MG63 (cell line): Measurements from ENCODE around the gene FLT1. TPM values are rescaled to one million over a fixed set of nuclear protein-coding genes. Genes with fewer than 3 reads are reported as not detected.

Source experiments
- DNase-seq: peaks from one replicate; pipeline ENCODE4 v3.0.0-alpha.2; 2020
- H3K27me3 ChIP-seq: fragments of 250-450 bp; sonication (Bioruptor Pico); 2 replicates; pipeline ENCODE4 v1.5.1; 2020; ENCODE audit warnings: mild to moderate bottlenecking, moderate library complexity
- H3K36me3 ChIP-seq: fragments of 250-450 bp; sonication (Bioruptor Pico); 2 replicates; pipeline ENCODE4 v1.5.1; 2020; ENCODE audit warnings: mild to moderate bottlenecking, moderate library complexity
- H3K4me3 ChIP-seq: fragments of 250-450 bp; sonication (Bioruptor Pico); 2 replicates; pipeline ENCODE4 v1.5.1; 2020; ENCODE audit warnings: mild to moderate bottlenecking, moderate library complexity
- H3K9me3 ChIP-seq: fragments of 250-450 bp; sonication (Bioruptor Pico); 2 replicates; pipeline ENCODE4 v1.5.1; 2020; ENCODE audit warnings: mild to moderate bottlenecking, moderate library complexity
- total RNA-seq: library from RNA; depleted of rRNA; stranded (reverse); fragments of >200 nt; shearing (Covaris generic); gene quantifications from 2 replicates; pipeline ENCODE4 v1.2.3, GENCODE V29; 2014; ENCODE audit warnings: low replicate concordance

The FLT1 gene
- total RNA-seq, 1 experiment from 2014 or later: 0.66 TPM

- H3K36me3 ChIP-seq: no peaks in the 10 kb centered on the region
- no peaks in the 10 kb centered on the region for H3K27me3 ChIP-seq
- H3K4me3 ChIP-seq: no peak overlapping the region
- no peak for DNase-seq
- H3K9me3 ChIP-seq: no peaks in the 10 kb centered on the region
These were observed 61.9 kb downstream of the FLT1 start for GRCh38 chr13:28432816-28433560.

GRCh38 chr13:28429685-28430290 is 65.1 kb downstream of the FLT1 start:
- no peak for DNase-seq
- no peak overlapping the region for H3K4me3 ChIP-seq

GRCh38 chr13:28429096-28429495 is 65.8 kb downstream of the FLT1 start:
- Histone ChIP-seq H3K4me3 (no peak overlapping the region), H3K36me3 (no peaks in the 10 kb centered on the region), H3K27me3 (no peaks in the 10 kb centered on the region), H3K9me3 (no peaks in the 10 kb centered on the region)
- no peak for DNase-seq

More at GRCh38 chr13:28429685-28430290, 65.1 kb downstream of the FLT1 start:
- no peaks in the 10 kb centered on the region for H3K36me3 ChIP-seq
- H3K9me3 ChIP-seq: no peaks in the 10 kb centered on the region
- no peaks in the 10 kb centered on the region for H3K27me3 ChIP-seq

- Histone ChIP-seq H3K4me3 (no peak overlapping the region), H3K36me3 (no peaks in the 10 kb centered on the region), H3K9me3 (no peaks in the 10 kb centered on the region), H3K27me3 (no peaks in the 10 kb centered on the region)
- DNase-seq: no peak
These were observed 68.5 kb downstream of the FLT1 start for GRCh38 chr13:28426381-28426780.

- DNase-seq: no peak
- no peaks in the 10 kb centered on the region for H3K36me3 ChIP-seq
These were observed 69.1 kb downstream of the FLT1 start for GRCh38 chr13:28425793-28426192.

GRCh38 chr13:28424541-28424940 is 70.4 kb downstream of the FLT1 start:
- H3K9me3 ChIP-seq: no peaks in the 10 kb centered on the region
- no peaks in the 10 kb centered on the region for H3K36me3 ChIP-seq
- DNase-seq: no peak
- H3K4me3 ChIP-seq: no peak overlapping the region
- no peaks in the 10 kb centered on the region for H3K27me3 ChIP-seq

More at GRCh38 chr13:28425793-28426192, 69.1 kb downstream of the FLT1 start:
- no peaks in the 10 kb centered on the region for H3K27me3 ChIP-seq
- no peaks in the 10 kb centered on the region for H3K9me3 ChIP-seq
- no peak overlapping the region for H3K4me3 ChIP-seq

GRCh38 chr13:28423010-28423409 is 71.9 kb downstream of the FLT1 start:
- DNase-seq: no peak
- Histone ChIP-seq H3K4me3 (no peak overlapping the region), H3K27me3 (no peaks in the 10 kb centered on the region), H3K36me3 (no peaks in the 10 kb centered on the region), H3K9me3 (no peaks in the 10 kb centered on the region)

GRCh38 chr13:28421676-28422410 is 73.1 kb downstream of the FLT1 start:
- H3K36me3 ChIP-seq: no peaks in the 10 kb centered on the region
- DNase-seq: no peak
- H3K27me3 ChIP-seq: no peaks in the 10 kb centered on the region
- H3K9me3 ChIP-seq: no peaks in the 10 kb centered on the region
- H3K4me3 ChIP-seq: no peak overlapping the region

GRCh38 chr13:28420704-28421103 is 74.2 kb downstream of the FLT1 start:
- Histone ChIP-seq H3K4me3 (no peak overlapping the region), H3K36me3 (no peaks in the 10 kb centered on the region), H3K27me3 (no peaks in the 10 kb centered on the region), H3K9me3 (no peaks in the 10 kb centered on the region)
- DNase-seq: no peak

- H3K4me3 ChIP-seq: no peak overlapping the region
- DNase-seq: no peak
- no peaks in the 10 kb centered on the region for H3K27me3 ChIP-seq
- no peaks in the 10 kb centered on the region for H3K9me3 ChIP-seq
- no peaks in the 10 kb centered on the region for H3K36me3 ChIP-seq
These were observed 78.9 kb downstream of the FLT1 start for GRCh38 chr13:28415994-28416421.

GRCh38 chr13:28413999-28414398 is 80.9 kb downstream of the FLT1 start:
- H3K4me3 ChIP-seq: no peak overlapping the region
- DNase-seq: no peak
- no peaks in the 10 kb centered on the region for H3K9me3 ChIP-seq
- no peaks in the 10 kb centered on the region for H3K27me3 ChIP-seq
- H3K36me3 ChIP-seq: no peaks in the 10 kb centered on the region

GRCh38 chr13:28412981-28413380 is 81.9 kb downstream of the FLT1 start:
- no peaks in the 10 kb centered on the region for H3K36me3 ChIP-seq
- no peak overlapping the region for H3K4me3 ChIP-seq
- H3K27me3 ChIP-seq: no peaks in the 10 kb centered on the region
- no peak for DNase-seq
- H3K9me3 ChIP-seq: no peaks in the 10 kb centered on the region

- Histone ChIP-seq H3K9me3 (no peaks in the 10 kb centered on the region), H3K27me3 (no peaks in the 10 kb centered on the region), H3K4me3 (no peak overlapping the region), H3K36me3 (no peaks in the 10 kb centered on the region)
- no peak for DNase-seq
These were observed 83.0 kb downstream of the FLT1 start for GRCh38 chr13:28411831-28412353.

- Histone ChIP-seq H3K9me3 (no peaks in the 10 kb centered on the region), H3K4me3 (no peak overlapping the region), H3K27me3 (no peaks in the 10 kb centered on the region), H3K36me3 (no peaks in the 10 kb centered on the region)
- DNase-seq: no peak
These were observed 84.8 kb downstream of the FLT1 start for GRCh38 chr13:28410096-28410495.

- Histone ChIP-seq H3K4me3 (no peak overlapping the region), H3K9me3 (no peaks in the 10 kb centered on the region), H3K36me3 (no peaks in the 10 kb centered on the region), H3K27me3 (no peaks in the 10 kb centered on the region)
- DNase-seq: no peak
These were observed 85.3 kb downstream of the FLT1 start for GRCh38 chr13:28409648-28410047.

GRCh38 chr13:28408863-28409262 is 86.1 kb downstream of the FLT1 start:
- Histone ChIP-seq H3K9me3 (no peaks in the 10 kb centered on the region), H3K36me3 (no peaks in the 10 kb centered on the region), H3K4me3 (no peak overlapping the region), H3K27me3 (no peaks in the 10 kb centered on the region)
- no peak for DNase-seq

GRCh38 chr13:28408235-28408848 is 86.6 kb downstream of the FLT1 start:
- H3K36me3 ChIP-seq: no peaks in the 10 kb centered on the region
- H3K9me3 ChIP-seq: no peaks in the 10 kb centered on the region
- H3K4me3 ChIP-seq: no peak overlapping the region
- no peak for DNase-seq
- H3K27me3 ChIP-seq: no peaks in the 10 kb centered on the region
